GM12878 (cell line): ENCODE results near the gene INTS7. TPM values are rescaled to one million over a fixed set of nuclear protein-coding genes. Genes with fewer than 3 reads are reported as not detected.
"Not testable (repeated sequence)": the region's sequence is repeated elsewhere in the genome, so short reads cannot be mapped to it uniquely, and the experiment has no call there.

Experiments used
- ATAC-seq: fragments of 200-7000 bp; cut with Tn5 transposase; 3 replicates; pipeline ENCODE4 v1.9.1; 2020; ENCODE audit warnings: mild to moderate bottlenecking, moderate library complexity
- BruUV-seq: library from RNA; stranded (reverse); fragments of 400-500 nt; replicated peaks from 2 replicates; lab custom pipeline; 2021; lab: Mats Ljungman, UMichigan
- CTCF ChIA-PET: fragments of 300-600 bp; sonication (Branson Sonifier 250); formaldehyde crosslinking; extraction: SDS; loops from one replicate; lab custom pipeline; 2021; ENCODE audit warnings: inconsistent platforms; lab: Yijun Ruan, JAX
- POLR2A ChIA-PET: fragments of 350-600 bp; formaldehyde crosslinking; extraction: SDS; loops from one replicate; lab custom pipeline; 2021; ENCODE audit warnings: inconsistent platforms; lab: Charles Lee
- RAD21 ChIA-PET: fragments of 300-600 bp; sonication (Branson Sonifier 250); formaldehyde crosslinking; loops from one replicate; lab custom pipeline; 2023; ENCODE audit warnings: antibody characterized with exemption; ENCODE audit not compliant: unreplicated experiment; lab: Charles Lee
- SMC1A ChIA-PET: fragments of 300-600 bp; sonication (Branson Sonifier 250); formaldehyde crosslinking; loops from one replicate; lab custom pipeline; 2023; ENCODE audit not compliant: unreplicated experiment, uncharacterized antibody; lab: Charles Lee
- DNase-seq: peaks from one replicate; pipeline ENCODE4 v3.0.0-alpha.2; 2011; ENCODE audit warnings: low read depth, low spot score
- FAIRE-seq: peaks from 3 replicates; lab custom pipeline; 2011; peaks lifted over from hg19 to GRCh38; lab: Jason Lieb, UNC
- H2AFZ ChIP-seq: 2 replicates; pipeline ENCODE4 v1.6.0; 2011; ENCODE audit warnings: low read depth, low read length, control low read depth; ENCODE audit not compliant: control insufficient read depth
- H3K27ac ChIP-seq: 2 replicates; pipeline ENCODE4 v1.5.1; 2011; ENCODE audit warnings: control low read depth; ENCODE audit not compliant: control insufficient read depth, insufficient read depth
- H3K27me3 ChIP-seq, 2 experiments: replicated peaks in 1 of 2; 2 replicates each; pipeline versions ENCODE4 v1.6.0 to v1.6.1; 2011; ENCODE audit warnings: low read length in 1 of 2; ENCODE audit not compliant: control insufficient read depth in 2 of 2, insufficient read depth in 2 of 2
- H3K36me3 ChIP-seq, 2 experiments: 2 replicates each; pipeline ENCODE4 v1.5.1; 2011; ENCODE audit warnings: low read length in 1 of 2; ENCODE audit not compliant: control insufficient read depth in 2 of 2, insufficient read depth in 2 of 2
- H3K4me1 ChIP-seq: 2 replicates; pipeline ENCODE4 v1.6.1; 2011; ENCODE audit warnings: mild to moderate bottlenecking, low read length, moderate library complexity, mixed read lengths; ENCODE audit not compliant: control insufficient read depth, insufficient read depth
- H3K4me2 ChIP-seq: 2 replicates; pipeline ENCODE4 v1.6.0; 2011; ENCODE audit warnings: control low read depth; ENCODE audit not compliant: control insufficient read depth, insufficient read depth
- H3K4me3 ChIP-seq: fragments of 200-600 bp; sonication (generic); 2 replicates; pipeline ENCODE4 v1.5.1; 2016
- H3K79me2 ChIP-seq: 2 replicates; pipeline ENCODE4 v1.6.0; 2011; ENCODE audit warnings: low read length; ENCODE audit not compliant: control insufficient read depth, insufficient read depth
- H3K9ac ChIP-seq: 2 replicates; pipeline ENCODE4 v1.8.0; 2011; ENCODE audit warnings: low read length, control low read depth, mixed read lengths; ENCODE audit not compliant: control insufficient read depth, insufficient read depth
- H3K9me3 ChIP-seq: replicated peaks from 3 replicates; pipeline ENCODE4 v1.5.1; 2011; ENCODE audit warnings: mild to moderate bottlenecking, low read length; ENCODE audit not compliant: control insufficient read depth, insufficient read depth
- H4K20me1 ChIP-seq: 2 replicates; pipeline ENCODE4 v1.6.0; 2011; ENCODE audit not compliant: control insufficient read depth, insufficient read depth
- BCL11A ChIP-seq: IDR thresholded peaks from 2 replicates; pipeline ENCODE4 v1.6.1; 2011; ENCODE audit warnings: low read depth, low read length
- BMI1 ChIP-seq: fragments of 450-650 bp; IDR thresholded peaks from 2 replicates; pipeline ENCODE4 v1.6.1; 2016; ENCODE audit warnings: mild to moderate bottlenecking, moderate library complexity, borderline replicate concordance
- EGR1 ChIP-seq, 2 experiments: IDR thresholded peaks; 1 replicate in 1 of 2; 2 replicates in 1 of 2; pipeline ENCODE4 v1.6.1; 2011 to 2012; ENCODE audit warnings: low read depth in 2 of 2, low read length in 2 of 2, borderline replicate concordance in 1 of 2, mild to moderate bottlenecking in 1 of 2, moderate library complexity in 1 of 2
- MTA3 ChIP-seq: IDR thresholded peaks from 2 replicates; pipeline ENCODE4 v1.6.1; 2012; ENCODE audit warnings: low read length, inconsistent platforms, borderline replicate concordance
- NFIC ChIP-seq: IDR thresholded peaks from 2 replicates; pipeline ENCODE4 v1.6.1; 2012; ENCODE audit warnings: low read depth, mild to moderate bottlenecking, inconsistent platforms, low read length, moderate library complexity
- ZBED1 ChIP-seq: IDR thresholded peaks from 2 replicates; pipeline ENCODE4 v1.6.1; 2016; ENCODE audit warnings: borderline replicate concordance
- ZNF207 ChIP-seq: fragments of 450-650 bp; IDR thresholded peaks from 2 replicates; pipeline ENCODE4 v1.6.1; 2014; ENCODE audit warnings: antibody characterized with exemption, mild to moderate bottlenecking, borderline replicate concordance
- ZZZ3 ChIP-seq: IDR thresholded peaks from 2 replicates; pipeline ENCODE4 v1.6.1; 2011; ENCODE audit warnings: low read depth; ENCODE audit not compliant: control insufficient read depth, insufficient read length
- WGBS: methylation state at CpG from one replicate; pipeline ENCODE4 v1.1.6; 2016; ENCODE audit warnings: low lambda C conversion rate; ENCODE audit not compliant: insufficient replicate concordance, insufficient coverage; ENCODE audit errors: missing lambda C conversion rate; 5-methylcytosine and 5-hydroxymethylcytosine counted together
- in situ Hi-C: fragments of 300-500 bp; cut with MboI; formaldehyde crosslinking; loops from 9 replicates; pipeline ENCODE4 v1.14.3; 2018; ENCODE audit warnings: mixed read lengths
- intact Hi-C: fragments of 100-400 bp; cut with micrococcal nuclease; formaldehyde crosslinking; loops from one replicate; pipeline ENCODE4 v1.14.2; 2022; ENCODE audit not compliant: unreplicated experiment
- polyA plus RNA-seq, 11 experiments: library from polyadenylated mRNA; depleted of rRNA in 4 of 11; unstranded in 6 of 11; stranded (reverse) in 5 of 11; fragments of >200 nt; fragmentation: Nextera tagmentation in 4 of 11; fragmentation: Illumina TruSeq in 1 of 11; extraction: Ambion mirVana in 4 of 11; extraction: Trizol in 1 of 11; gene quantifications; 1 replicate in 1 of 11; 2 replicates in 10 of 11; pipeline versions ENCODE4 v1.2.1 to v1.2.3, GENCODE V29; 2011 to 2016; ENCODE audit warnings: inconsistent platforms in 2 of 11, missing spikeins in 2 of 11, low read depth in 1 of 11
- total RNA-seq, 4 experiments: library from RNA; depleted of rRNA in 3 of 4; stranded (reverse); fragments of >200 nt in 3 of 4; fragmentation: Illumina TruSeq in 1 of 4; extraction: Trizol in 1 of 4; gene quantifications; 2 replicates each; pipeline versions ENCODE4 v1.2.1 to v1.2.3, GENCODE V29; 2013 to 2021
- TF ChIP-seq, protein P1 (sequence below): fragments of 150-350 bp; IDR thresholded peaks from 2 replicates; pipeline ENCODE4 v1.6.1; 2014; ENCODE audit warnings: mild to moderate bottlenecking, low read depth, low read length
- TF ChIP-seq, protein P2 (sequence below): fragments of 450-650 bp; IDR thresholded peaks from 2 replicates; pipeline ENCODE4 v1.6.1; 2017; ENCODE audit warnings: low read depth, mild to moderate bottlenecking, moderate library complexity
- TF ChIP-seq, protein P3 (sequence below): IDR thresholded peaks from 2 replicates; pipeline ENCODE4 v1.6.1; 2012; ENCODE audit warnings: low read depth, low read length, improper control_type of control experiment
- TF ChIP-seq, protein P4 (sequence below): fragments of 450-650 bp; conservative IDR thresholded peaks from 2 replicates; pipeline ENCODE4 v1.6.1; 2017; ENCODE audit warnings: mild to moderate bottlenecking, moderate library complexity

INTS7 gene
- total and polyA plus RNA-seq, 10 of the 15 experiments (the other 5 are each of a cell fraction or from before 2014, with no cell fraction given) = 17.1 to 49.1 (median 26.8) TPM

DNA sequence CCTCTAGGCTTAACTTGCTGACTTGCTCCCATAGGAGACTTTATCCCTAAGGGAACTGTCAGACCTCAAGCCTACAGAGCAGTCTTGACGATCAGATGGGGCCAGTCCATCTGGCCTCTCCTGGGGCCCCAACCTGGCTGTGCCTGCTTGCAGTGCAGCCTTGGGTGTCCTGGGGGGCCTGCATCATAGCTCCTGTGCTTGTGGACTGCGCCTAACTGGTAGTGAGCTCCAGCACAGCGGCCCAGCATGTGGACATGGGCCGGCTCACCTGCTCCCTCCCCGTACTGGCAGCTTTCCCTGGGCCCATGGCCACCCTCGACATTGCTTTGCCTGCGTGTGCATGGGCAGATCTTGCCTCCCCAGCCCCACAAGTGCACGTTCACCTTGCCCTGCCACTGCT lies 76.1 kb downstream of the INTS7 start:
- no peak overlapping the region for H3K27ac ChIP-seq
- FAIRE-seq (no peak), DNase-seq (no peak), ATAC-seq (no peak)
- H3K4me2 ChIP-seq = no peak overlapping the region
- H2AFZ ChIP-seq = no peak overlapping the region
- no peaks in the 10 kb centered on the region for H3K9me3 ChIP-seq
- ChIA-PET RAD21 (no interaction called here), SMC1A (interaction anchor here (1.1 kb wide), 1 partner anchor 11 kb away, joined by 4 read pairs; no protein-coding TSS in a partner anchor), CTCF (no interaction called here), POLR2A (interaction anchor here (0.6 kb wide), 1 partner anchor 183 kb away, joined by 3 read pairs; no protein-coding TSS in a partner anchor)
- H3K36me3 ChIP-seq = peaks cover 11 to 21% of the 10 kb centered on the region in 2 experiments
- H3K79me2 ChIP-seq = no peaks in the 10 kb centered on the region
- H3K9ac ChIP-seq = no peak overlapping the region
- 100% methylated on average over 7 of the region's 8 CpGs for WGBS
- no TSS peak for BruUV-seq
- H3K4me1 ChIP-seq = no peaks in the 10 kb centered on the region
- H4K20me1 ChIP-seq = no peaks in the 10 kb centered on the region
- TF ChIP-seq, protein P1, sequence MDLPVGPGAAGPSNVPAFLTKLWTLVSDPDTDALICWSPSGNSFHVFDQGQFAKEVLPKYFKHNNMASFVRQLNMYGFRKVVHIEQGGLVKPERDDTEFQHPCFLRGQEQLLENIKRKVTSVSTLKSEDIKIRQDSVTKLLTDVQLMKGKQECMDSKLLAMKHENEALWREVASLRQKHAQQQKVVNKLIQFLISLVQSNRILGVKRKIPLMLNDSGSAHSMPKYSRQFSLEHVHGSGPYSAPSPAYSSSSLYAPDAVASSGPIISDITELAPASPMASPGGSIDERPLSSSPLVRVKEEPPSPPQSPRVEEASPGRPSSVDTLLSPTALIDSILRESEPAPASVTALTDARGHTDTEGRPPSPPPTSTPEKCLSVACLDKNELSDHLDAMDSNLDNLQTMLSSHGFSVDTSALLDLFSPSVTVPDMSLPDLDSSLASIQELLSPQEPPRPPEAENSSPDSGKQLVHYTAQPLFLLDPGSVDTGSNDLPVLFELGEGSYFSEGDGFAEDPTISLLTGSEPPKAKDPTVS = no peak
- TF ChIP-seq ZBED1 (no peak), ZNF207 (no peak), BMI1 (no peak), BCL11A (no peak), NFIC (no peak), EGR1 (IDR thresholded peaks at IDR 0.05; ENCODE audit: borderline replicate concordance in 1 of 2, low read depth in 2 of 2, low read length in 2 of 2) (no peak), ZZZ3 (no peak), MTA3 (no peak)
- TF ChIP-seq, protein P2, sequence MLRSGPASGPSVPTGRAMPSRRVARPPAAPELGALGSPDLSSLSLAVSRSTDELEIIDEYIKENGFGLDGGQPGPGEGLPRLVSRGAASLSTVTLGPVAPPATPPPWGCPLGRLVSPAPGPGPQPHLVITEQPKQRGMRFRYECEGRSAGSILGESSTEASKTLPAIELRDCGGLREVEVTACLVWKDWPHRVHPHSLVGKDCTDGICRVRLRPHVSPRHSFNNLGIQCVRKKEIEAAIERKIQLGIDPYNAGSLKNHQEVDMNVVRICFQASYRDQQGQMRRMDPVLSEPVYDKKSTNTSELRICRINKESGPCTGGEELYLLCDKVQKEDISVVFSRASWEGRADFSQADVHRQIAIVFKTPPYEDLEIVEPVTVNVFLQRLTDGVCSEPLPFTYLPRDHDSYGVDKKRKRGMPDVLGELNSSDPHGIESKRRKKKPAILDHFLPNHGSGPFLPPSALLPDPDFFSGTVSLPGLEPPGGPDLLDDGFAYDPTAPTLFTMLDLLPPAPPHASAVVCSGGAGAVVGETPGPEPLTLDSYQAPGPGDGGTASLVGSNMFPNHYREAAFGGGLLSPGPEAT = no peak
- TF ChIP-seq, protein P3, sequence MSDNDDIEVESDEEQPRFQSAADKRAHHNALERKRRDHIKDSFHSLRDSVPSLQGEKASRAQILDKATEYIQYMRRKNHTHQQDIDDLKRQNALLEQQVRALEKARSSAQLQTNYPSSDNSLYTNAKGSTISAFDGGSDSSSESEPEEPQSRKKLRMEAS = no peak
- TF ChIP-seq, protein P4, sequence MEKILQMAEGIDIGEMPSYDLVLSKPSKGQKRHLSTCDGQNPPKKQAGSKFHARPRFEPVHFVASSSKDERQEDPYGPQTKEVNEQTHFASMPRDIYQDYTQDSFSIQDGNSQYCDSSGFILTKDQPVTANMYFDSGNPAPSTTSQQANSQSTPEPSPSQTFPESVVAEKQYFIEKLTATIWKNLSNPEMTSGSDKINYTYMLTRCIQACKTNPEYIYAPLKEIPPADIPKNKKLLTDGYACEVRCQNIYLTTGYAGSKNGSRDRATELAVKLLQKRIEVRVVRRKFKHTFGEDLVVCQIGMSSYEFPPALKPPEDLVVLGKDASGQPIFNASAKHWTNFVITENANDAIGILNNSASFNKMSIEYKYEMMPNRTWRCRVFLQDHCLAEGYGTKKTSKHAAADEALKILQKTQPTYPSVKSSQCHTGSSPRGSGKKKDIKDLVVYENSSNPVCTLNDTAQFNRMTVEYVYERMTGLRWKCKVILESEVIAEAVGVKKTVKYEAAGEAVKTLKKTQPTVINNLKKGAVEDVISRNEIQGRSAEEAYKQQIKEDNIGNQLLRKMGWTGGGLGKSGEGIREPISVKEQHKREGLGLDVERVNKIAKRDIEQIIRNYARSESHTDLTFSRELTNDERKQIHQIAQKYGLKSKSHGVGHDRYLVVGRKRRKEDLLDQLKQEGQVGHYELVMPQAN = no peak
- intact Hi-C loops = no loop called here
- in situ Hi-C loops = no loop called here
- no peak overlapping the region for H3K4me3 ChIP-seq
- H3K27me3 ChIP-seq = no peaks in the 10 kb centered on the region

DNA sequence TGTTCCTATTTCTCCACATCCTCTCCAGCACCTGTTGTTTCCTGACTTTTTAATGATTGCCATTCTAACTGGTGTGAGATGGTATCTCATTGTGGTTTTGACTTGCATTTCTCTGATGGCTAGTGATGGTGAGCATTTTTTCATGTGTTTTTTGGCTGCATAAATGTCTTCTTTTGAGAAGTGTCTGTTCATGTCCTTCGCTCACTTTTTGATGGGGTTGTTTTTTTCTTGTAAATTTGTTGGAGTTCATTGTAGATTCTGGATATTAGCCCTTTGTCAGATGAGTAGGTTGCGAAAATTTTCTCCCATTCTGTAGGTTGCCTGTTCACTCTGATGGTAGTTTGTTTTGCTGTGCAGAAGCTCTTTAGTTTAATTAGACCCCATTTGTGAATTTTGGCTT lies 81.3 kb downstream of the INTS7 start:
- H3K4me3 ChIP-seq, H3K79me2 ChIP-seq, H3K27me3 ChIP-seq, ATAC-seq, POLR2A ChIA-PET, H4K20me1 ChIP-seq, H3K4me2 ChIP-seq, SMC1A ChIA-PET, H3K9ac ChIP-seq, RAD21 ChIA-PET, in situ Hi-C loops, H3K27ac ChIP-seq, DNase-seq, FAIRE-seq, H3K4me1 ChIP-seq, H3K36me3 ChIP-seq, BruUV-seq, H2AFZ ChIP-seq, CTCF ChIA-PET, H3K9me3 ChIP-seq, intact Hi-C loops: not testable (repeated sequence)
- no CpG with 5 or more reads among the region's 2 CpGs for WGBS
